ENCODE measurements around the gene PPDPF.
A peak's percentile ranks its signal among the peaks of the same experiment; 100 is the strongest.
"Not testable (repeated sequence)": the region's sequence is repeated elsewhere in the genome, so short reads cannot be mapped to it uniquely, and the experiment has no call there.

The PPDPF gene

DNA sequence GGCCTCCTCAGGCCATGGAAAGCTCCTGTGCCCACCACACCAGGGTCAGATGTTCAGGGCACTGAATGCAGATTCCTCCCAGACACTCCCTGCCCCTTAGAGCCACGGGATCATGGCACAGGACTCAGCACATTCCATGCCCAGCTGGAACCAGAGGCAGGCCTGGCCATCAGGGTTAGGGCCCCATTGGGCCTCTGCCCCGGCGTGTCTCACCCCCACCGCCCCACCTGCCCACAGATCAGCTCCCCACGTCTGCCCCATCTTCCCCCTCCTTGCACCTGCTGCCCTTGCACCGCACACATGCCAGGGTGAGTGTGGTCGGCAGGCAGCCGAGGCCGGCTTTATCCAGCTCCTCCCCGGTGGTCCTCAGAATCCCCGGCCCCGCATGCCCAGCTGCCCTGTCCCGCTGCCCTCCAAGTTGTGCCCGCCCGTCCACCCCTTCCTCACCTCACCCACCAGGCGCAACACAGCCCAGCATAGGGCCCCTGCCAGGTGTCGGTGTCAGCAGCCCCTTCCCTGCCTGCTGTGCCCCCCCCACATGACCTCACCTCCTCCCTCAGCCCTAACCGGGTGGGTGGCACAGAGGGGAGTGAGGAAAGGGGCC, 29.2 kb downstream of the PPDPF start:
- no peak for DNase-seq (ENCODE audit: low read depth in 2 of 2)

DNA sequence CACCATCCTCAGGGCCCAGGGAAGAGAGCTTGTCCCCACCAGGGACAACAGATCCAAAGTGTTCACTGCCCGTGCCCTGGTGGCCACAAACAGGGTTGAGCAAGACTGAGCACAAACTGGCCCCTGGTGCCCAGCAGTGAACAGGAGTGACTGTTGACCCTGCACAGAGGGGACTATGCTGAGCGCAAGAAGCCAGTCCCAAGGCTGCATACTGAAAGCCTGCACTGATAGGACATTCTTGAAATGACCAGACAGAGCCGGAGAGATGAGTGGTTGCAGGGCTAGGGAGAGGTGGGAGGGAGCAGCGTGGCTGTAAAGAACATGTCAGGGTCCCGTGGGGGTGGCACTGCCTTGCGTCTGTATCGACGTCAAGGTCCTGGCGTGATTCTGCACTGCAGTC, 30.5 kb downstream of the PPDPF start:
- no peak for DNase-seq (ENCODE audit: low read depth in 2 of 2)

DNA sequence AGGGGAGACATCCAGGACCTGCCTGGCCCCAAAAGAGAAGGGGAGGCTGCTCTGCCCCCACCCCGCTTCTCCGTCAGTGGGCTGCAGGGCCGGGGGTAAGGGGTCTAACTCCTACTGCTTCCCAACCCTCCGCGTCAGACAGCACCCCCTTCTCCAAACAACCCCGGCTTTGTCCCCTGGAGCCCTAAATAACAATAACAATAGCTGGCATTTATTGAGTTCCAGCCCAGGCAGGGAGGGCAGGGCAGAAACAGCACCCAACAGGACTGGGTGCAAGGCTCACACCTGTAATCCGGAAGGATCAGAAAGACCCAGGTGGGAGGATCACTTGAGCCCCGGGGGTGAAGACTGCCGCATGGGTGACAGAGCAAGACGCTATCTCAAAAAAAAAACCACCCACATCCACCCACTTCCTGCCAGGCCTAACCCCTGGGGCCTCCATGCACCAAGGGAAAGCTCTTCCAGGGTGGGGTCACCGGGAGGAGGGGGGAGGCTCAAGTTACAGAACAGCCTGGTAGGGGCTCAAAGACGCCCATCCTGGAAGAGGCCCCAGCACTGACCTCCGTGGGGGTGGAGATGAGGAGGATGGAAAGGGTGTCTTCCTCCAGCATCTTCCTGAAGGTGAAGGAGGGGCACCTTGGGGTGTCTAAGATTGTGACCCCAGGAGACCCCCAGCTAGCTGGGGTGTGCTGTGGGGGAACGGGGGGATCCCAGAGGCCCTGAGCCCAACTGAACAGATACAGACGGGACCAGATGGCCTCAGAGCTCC, 32.1 kb downstream of the PPDPF start:
- no peak for DNase-seq (ENCODE audit: low read depth in 2 of 2)

DNA sequence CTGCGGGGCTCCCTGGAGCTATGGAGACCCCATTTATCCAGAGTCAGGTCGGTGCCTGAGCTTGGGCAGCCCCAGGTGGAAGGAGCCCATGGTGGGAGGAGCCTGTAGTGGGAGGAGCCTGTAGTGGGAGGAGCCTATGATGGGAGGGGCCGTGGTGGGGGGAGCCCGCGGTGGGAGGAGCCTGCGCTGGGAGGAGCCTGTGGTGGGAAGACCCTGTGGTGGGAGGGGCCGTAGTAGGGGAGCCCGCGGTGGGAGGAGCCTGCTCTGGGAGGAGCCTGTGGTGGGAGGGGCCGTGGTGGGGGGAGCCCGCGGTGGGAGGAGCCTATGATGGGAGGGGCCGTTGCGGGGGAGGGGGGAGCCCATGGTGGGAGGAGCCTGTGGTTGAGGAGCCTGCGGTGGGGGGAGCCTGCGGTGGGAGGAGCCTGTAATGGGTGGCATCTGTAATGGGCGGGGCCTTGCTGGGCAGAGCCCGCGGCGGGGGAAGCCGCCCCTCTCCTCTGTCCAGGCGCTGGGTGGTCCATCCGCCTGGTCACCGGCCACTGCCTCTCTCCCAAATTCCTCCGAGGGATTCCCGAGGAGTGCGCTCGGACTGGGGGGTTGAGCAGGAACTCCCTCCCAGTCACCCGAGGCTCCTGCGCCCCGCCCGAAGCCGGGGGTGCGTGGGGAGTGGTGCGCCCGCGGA, 32.8 kb downstream of the PPDPF start:
- peak; percentile 63 to 83 for DNase-seq (ENCODE audit: low read depth in 2 of 2)

DNA sequence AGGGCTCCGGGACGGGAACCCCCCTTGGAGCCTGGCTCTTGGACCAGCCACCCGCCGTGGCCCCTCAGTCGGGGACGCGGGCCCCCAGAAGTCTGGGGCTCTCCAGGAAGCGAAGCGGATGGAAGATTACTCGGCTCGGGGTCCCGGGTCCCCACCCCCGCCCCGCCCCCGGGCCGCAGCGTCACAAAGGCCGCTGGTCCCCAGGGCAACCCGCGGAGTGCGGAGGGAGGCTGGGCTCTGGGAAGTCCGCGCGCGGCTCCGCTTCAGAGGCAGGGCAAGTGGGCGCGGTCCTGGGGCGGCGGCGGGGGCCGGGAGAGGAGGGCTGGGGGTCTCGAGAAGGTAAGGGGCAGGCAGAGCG, 33.3 kb downstream of the PPDPF start, which contains the start of gene FNDC11:
Gene FNDC11 (plus strand): TSS at position 227 of the 358 bp plus-strand sequence. CDS start 1,505 bp downstream, outside the sequence.
- DNase-seq (ENCODE audit: low read depth in 2 of 2): no peak

DNA sequence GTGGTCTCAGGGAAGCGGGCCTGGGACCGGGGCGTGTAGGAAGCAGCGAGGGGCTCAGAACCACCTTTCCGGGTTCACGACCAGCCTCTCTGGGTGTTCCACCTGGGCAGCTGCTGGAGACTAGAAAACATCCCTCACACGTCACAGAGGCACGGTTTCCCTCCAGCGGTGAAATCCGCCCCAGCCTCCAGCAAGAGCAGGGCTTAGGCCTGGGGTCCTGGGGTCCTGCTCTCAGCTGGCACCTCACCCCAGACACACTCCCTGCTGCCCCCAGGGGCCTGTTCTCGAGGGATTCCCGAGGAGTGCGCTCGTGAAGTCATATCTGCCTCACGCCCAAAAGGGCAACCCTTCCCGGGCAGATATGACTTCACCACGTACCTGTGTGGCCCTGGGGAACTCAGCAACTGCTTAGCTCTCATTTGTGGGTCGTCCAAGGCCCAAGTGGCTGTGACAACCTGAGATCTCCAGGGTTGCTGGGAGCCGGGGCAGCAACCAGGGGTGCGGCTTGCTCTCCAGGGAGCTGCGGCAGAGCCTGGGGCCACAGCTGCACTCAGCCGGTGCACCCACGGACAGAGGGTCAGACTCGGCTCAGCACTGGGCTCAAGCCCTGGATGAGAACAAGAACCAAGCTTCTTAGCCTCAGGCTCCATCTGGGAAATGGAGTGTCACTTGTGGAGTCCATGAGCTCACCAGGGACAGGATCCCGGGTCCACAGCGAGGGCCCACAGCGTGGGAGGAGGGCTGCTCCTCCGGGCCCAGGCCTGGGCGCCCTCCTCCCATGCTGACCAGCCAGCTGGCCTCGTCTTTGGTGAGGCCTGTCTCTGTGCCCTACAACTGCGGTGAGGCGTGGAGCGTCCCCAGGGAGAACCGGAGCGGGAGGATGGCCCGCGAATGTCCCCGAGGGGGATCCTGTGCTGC, 34.1 kb downstream of the PPDPF start:
- no peak for DNase-seq (ENCODE audit: low read depth in 2 of 2)

DNA sequence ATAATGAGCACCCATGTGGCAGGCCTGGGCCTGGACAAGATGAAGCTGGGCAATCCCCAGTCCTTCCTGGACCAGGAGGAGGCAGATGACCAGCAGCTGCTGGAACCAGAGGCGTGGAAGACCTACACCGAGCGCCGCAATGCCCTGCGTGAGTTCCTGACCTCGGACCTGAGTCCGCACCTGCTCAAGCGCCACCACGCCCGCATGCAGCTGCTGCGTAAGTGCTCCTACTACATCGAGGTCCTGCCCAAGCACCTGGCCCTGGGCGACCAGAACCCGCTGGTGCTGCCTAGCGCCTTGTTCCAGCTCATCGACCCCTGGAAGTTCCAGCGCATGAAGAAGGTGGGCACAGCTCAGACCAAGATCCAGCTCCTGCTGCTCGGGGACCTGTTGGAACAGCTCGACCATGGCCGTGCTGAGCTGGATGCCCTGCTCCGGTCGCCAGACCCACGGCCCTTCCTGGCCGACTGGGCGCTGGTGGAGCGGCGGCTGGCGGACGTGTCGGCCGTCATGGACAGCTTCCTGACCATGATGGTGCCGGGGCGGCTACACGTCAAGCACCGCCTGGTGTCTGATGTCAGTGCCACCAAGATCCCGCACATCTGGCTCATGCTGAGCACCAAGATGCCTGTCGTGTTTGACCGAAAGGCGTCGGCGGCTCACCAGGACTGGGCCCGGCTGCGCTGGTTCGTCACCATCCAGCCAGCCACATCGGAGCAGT, 35.3 kb downstream of the PPDPF start:
- no peak for DNase-seq (ENCODE audit: low read depth in 2 of 2)

DNA sequence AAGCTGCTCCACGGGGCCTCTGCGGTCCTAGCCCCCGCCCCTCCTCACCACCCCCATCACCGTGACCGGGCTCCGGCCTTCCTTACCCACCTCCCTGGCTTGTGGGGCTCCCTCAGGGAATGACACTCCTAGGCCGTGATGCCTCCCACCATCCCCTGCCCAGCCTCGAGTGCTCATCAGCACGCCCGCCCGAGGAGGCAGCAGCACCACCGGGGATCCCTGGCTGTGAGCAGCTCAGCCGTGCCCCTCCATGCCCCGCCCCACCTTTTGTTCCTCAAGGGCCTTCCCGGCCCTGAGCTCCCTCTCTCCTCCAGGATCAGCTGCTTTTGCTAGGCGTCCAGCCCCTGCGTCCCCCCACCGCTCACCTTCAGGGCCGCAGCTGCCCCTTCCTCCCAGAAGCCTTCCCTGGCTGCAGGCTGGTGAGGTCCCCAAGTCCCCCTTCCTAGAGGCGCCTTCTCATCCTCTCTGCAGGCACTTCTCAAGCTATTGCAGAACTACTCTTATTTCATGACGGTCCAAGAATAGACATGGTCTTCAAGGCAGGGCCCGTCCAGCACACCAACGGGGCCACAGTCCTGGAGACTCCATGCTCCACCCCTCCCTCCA, 36.4 kb downstream of the PPDPF start:
- DNase-seq (ENCODE audit: low read depth in 2 of 2): no peak

DNA sequence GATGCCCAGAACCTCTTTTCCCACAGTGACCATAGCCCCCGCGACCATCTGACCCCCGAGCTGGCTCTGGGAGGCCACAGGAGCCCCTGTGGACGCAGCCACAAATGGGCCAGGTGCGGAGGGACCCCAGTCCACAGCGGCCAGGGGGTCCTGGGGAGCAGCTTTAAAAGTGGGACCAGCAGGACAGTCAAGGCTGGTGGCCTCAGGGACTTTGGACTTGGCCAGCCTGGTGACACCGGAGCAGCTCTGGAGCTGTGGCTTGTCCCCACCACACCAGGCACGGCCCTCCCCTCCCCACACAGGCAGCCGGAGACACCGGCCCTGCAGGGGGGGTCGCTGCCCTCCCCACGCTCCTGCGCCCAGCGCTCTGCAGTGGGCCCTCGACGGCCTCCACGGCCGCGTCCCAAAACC, 36.9 kb downstream of the PPDPF start:
- DNase-seq (ENCODE audit: low read depth in 2 of 2): no peak

DNA sequence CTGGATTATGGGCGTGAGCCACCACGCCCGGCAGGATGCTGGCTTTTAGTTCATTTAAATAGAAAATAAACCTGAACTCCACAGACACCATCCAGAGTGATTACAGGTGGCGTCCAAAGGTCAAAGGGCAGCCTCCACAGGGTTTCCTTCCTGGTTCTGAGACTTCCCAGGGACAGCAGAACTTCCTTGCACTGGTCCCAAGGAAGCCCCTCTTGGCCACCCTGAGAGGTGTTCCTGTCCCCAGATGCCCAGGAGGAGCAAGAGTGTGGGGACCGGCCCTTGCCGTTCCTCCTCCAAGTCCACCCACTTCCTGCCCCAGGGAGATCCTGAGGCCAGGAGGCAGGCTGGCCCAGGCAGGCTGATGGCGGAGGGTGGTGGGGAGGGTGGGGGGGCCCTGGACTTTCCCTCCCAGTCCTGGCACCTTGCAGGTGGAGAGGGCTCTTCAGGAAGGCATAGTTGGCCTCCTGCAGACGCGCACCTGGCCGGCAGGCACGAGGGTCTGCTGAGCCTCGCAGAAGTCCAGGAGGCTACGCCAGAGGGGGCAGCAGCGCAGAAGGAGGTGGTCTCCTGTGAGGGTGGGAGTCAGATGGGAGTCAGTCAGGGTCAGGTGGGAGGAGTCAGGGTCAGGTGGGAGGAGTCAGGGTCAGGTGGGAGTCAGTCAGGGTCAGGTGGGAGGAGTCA, 38.4 kb downstream of the PPDPF start:
- DNase-seq (ENCODE audit: low read depth in 2 of 2): no peak

DNA sequence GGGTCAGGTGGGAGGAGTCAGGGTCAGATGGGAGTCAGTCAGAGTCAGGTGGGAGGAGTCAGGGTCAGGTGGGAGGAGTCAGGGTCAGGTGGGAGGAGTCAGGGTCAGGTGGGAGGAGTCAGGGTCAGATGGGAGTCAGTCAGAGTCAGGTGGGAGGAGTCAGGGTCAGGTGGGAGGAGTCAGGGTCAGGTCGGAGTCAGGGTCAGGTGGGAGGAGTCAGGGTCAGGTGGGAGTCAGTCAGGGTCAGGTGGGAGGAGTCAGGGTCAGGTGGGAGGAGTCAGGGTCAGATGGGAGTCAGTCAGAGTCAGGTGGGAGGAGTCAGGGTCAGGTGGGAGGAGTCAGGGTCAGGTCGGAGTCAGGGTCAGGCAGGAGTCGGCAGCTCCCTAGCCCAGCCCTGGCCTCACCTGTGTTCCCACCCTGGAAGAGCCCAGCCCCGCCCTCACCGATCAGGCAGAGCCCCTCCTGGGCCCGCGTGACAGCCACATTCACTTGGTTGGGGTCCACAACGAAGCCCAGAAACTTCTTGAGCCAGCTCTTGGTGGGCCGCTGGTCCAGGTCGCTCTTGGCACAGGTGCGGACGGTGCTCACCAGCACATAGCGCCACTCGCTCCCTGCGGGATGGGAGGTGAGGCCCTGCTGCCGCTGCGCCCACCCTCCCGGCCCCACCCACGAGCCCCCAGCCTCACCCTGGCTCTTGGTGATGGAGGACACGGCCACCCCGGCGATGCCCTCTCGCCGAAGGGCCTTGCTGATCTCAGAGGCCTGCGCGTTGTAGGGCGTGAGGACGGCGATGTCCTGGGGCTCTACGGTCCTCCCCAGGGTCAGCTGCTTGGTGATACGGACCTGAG, 39.1 kb downstream of the PPDPF start:
- DNase-seq (ENCODE audit: low read depth in 2 of 2): not testable (repeated sequence)

DNA sequence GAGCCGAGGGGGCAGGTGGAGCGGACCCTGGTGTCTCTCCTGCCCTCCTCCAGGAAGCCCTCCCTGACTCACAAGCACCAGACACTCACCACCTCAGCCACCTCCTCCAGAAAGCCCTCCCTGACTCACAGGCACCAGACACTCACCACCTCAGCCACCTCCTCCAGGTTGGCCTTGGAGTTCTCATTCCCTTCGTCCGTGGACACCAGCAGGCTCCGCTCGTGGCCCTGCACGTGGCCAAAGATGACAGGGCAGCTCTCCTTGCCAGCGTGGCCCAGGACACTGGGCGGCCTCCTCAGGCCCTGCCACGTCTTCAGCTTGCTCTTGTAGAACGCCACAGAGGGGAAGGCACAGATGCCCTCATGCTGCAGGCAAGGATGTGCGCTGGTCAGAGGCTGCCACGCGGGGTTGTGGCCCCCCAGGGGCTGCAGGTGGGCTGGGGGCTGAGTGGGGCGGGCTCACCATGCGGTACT, 39.8 kb downstream of the PPDPF start:
- no peak for DNase-seq (ENCODE audit: low read depth in 2 of 2)

DNA sequence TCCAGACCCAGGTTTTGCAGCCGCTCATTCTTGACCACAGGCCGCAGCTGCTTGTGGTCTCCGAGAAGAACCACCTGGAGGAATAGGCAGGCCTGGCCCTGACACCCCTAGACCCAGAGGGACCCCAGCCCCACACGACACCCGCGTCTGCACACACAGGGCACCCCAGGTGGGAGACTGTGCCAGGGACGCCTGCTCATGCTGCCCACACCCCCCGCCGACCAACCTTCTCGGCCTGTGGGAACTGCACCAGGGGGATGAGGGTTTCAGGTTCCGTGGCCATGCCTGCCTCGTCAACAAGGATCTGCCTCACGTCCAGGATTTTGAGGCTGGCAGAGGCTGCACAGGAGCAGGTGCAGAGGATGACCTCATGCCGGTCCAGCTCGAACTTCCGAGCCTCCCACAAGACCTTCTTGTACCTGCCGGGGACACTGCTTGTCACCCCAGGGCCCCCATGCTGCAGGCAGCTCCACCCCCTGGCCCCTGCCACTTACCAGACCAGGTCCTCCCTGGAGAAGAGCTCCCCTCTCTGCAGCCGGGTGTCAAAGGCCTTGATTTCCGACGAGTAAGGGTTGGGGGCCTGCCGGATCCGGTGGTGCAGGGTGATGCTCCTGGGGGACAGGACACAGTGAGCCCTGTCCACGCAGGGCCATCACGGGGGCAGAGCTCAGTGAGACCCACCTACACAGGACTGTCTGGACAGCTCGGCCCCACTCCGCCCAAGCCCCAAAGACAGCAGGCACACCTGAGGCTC, 40.5 kb downstream of the PPDPF start:
- no peak for DNase-seq (ENCODE audit: low read depth in 2 of 2)

DNA sequence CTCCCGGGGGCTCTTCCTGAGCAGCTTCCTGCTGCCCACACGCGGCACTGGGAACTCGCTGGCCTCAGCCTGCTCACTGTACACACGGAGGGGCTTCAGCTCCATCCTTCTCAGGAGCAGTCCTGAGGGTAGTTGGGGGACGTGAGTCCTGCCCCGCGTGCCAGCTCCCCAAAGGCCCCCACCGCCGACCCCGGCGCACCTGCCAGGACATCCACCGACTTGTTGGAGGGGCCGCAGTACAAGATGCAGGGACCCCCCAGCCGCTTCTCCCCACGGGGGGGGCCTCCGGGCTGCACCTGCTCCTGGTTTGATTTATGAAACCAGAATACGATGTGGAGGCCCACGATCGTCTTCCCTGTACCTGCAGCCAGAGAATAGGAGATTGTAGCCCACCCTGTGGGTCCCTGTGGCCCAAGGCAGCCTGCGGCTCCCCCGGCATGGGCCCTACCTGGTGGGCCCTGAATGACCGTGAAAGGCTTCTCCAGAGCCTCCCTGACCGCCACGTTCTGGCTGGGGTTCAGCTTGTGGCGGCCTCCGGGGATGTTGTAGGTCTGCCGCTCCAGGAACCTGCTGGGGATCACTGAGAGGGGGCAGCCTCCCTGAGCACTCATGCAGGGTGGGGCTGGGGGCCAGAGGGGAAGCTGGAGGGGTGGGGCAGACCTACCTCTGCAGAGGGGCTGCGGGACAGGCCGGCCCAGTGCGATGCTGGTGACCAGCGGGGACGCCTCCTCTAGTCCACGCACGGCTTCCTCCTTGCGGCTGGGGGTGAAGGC, 41.2 kb downstream of the PPDPF start:
- no peak for DNase-seq (ENCODE audit: low read depth in 2 of 2)

DNA sequence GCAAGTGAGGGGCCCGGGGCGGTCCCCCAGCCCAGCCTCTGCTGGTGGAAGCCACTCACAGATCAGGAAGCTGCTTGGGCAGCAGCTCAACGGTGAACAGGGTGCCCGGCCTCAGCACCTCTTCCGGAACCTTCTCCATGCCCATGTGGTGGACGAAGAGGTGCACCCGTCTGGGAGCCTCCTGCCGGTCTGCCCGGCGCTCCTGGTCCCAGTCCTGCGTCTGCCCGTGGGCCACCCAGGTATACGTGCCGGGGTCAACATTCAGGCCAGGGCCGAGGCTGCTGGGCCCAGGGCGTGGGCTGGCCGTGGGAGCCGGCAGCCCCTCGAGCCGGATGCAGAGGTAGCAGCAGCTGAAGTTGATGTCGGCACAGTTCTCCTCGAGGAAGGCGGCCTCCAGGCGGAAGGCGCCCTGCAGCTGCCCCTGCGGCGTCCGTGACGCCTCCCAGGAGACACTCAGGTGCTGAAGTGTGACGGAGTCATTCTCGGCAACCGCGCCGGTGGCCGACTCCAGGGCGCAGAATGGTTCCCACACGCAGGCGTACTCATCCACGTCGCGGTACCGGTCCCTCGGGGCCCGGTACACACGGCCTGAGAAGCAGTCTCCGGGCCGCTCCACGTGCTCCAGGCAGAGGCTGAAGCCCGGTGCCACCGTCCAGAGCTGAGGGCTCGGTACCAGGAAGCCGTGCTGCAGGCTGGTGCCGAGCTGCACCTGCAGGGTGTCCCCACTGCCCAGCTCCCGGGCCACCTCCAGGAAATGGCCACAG, 42.1 kb downstream of the PPDPF start:
- DNase-seq (ENCODE audit: low read depth in 2 of 2): no peak

DNA sequence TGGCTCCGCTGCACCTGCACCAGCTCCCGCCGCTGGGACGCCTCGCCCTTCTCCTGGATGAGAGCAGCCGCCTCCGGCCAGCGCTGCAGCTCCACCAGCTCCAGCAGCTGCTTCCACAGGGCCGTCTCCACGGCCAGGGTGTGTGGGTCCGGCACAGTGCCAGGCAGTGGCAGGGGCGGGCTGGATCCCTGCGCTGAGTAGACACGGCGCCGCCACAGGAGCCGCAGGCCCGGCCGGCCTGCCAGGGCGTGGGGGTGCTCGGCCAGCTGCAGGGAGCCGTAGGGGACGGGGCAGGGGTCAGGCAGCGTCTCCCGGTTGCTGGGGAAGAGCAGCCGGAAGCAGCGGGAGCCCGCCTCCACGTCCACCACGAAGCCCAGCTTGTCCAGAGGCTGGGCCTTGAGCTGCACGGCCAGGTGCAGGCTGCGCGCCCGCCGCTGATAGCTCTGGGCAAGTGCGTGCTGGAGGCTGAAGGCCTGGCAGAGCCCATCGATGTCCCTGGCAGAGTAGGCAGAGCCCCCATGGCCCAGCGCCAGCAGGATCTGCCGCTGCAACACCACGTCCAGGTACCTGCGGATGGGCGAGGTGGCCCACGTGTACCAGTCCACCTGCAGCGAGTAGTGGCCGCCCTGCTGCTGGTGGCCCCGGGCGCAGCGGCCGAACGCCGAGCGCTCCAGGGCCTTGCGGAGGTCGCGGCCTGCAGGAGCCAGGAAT, 42.8 kb downstream of the PPDPF start:
- no peak for DNase-seq (ENCODE audit: low read depth in 2 of 2)
